Measurements from ENCODE around the gene R3HDML. TPM values are rescaled to one million over a fixed set of nuclear protein-coding genes. Genes with fewer than 3 reads are reported as not detected.

R3HDML gene
- total and polyA plus RNA-seq, 2 of the 13 experiments (the other 11 are each of a cell fraction or from before 2014, with no cell fraction given), result not detected

DNA sequence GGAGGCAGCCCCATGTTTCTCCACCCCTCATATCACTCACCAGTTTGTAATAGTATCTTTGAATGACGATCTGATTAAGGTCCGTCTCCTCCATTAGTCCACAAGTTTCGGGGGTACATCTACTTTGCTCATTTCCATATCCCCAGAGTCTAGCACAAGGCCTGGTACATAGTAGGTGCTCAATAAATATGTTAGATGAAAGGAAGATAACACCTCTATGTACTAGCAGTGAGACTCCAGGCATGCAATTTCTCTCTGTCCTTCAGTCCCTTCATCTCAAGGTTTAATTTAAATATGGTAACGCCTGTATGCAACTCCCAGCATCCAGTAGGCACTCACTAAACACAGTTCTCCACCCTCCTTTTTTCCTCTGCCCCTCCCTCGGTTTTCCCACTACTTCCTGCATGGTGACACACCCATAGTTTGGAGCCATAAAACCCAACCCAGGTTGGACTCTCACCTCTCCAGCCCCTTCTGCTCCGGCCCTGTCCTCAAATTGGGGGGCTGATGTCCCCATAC is 18.2 kb downstream of the R3HDML start (continued):
- TF ChIP-seq, protein P1, sequence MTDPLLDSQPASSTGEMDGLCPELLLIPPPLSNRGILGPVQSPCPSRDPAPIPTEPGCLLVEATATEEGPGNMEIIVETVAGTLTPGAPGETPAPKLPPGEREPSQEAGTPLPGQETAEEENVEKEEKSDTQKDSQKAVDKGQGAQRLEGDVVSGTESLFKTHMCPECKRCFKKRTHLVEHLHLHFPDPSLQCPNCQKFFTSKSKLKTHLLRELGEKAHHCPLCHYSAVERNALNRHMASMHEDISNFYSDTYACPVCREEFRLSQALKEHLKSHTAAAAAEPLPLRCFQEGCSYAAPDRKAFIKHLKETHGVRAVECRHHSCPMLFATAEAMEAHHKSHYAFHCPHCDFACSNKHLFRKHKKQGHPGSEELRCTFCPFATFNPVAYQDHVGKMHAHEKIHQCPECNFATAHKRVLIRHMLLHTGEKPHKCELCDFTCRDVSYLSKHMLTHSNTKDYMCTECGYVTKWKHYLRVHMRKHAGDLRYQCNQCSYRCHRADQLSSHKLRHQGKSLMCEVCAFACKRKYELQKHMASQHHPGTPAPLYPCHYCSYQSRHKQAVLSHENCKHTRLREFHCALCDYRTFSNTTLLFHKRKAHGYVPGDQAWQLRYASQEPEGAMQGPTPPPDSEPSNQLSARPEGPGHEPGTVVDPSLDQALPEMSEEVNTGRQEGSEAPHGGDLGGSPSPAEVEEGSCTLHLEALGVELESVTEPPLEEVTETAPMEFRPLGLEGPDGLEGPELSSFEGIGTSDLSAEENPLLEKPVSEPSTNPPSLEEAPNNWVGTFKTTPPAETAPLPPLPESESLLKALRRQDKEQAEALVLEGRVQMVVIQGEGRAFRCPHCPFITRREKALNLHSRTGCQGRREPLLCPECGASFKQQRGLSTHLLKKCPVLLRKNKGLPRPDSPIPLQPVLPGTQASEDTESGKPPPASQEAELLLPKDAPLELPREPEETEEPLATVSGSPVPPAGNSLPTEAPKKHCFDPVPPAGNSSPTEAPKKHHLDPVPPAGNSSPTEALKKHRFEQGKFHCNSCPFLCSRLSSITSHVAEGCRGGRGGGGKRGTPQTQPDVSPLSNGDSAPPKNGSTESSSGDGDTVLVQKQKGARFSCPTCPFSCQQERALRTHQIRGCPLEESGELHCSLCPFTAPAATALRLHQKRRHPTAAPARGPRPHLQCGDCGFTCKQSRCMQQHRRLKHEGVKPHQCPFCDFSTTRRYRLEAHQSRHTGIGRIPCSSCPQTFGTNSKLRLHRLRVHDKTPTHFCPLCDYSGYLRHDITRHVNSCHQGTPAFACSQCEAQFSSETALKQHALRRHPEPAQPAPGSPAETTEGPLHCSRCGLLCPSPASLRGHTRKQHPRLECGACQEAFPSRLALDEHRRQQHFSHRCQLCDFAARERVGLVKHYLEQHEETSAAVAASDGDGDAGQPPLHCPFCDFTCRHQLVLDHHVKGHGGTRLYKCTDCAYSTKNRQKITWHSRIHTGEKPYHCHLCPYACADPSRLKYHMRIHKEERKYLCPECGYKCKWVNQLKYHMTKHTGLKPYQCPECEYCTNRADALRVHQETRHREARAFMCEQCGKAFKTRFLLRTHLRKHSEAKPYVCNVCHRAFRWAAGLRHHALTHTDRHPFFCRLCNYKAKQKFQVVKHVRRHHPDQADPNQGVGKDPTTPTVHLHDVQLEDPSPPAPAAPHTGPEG (CRISPR knock-in tag; IDR thresholded peaks at IDR 0.05), result 0 out of 2 replicates have a peak, but pooled peaks have one; percentile 2
- TF ChIP-seq TP53 (CRISPR knock-in tag; conservative IDR thresholded peaks at IDR 0.05) (no peak), TEAD3 (CRISPR knock-in tag; optimal IDR thresholded peaks at IDR 0.05; ENCODE audit: borderline replicate concordance) (peak; percentile 19), FLYWCH1 (CRISPR knock-in tag; IDR thresholded peaks at IDR 0.05) (no peak), ZNF224 (CRISPR knock-in tag; IDR thresholded peaks at IDR 0.05) (no peak), ARHGAP35 (CRISPR knock-in tag; IDR thresholded peaks at IDR 0.05; ENCODE audit: borderline replicate concordance) (0 out of 2 replicates have a peak, but pooled peaks have one; percentile 5), SOX13 (IDR thresholded peaks at IDR 0.05) (no peak), SOX13 (CRISPR knock-in tag; conservative IDR thresholded peaks at IDR 0.05 in 1 of 2, IDR thresholded peaks at IDR 0.05 in 1 of 2) (no peak), ZNF530 (CRISPR knock-in tag; IDR thresholded peaks at IDR 0.05; ENCODE audit: low read depth) (no peak), HNF1A (IDR thresholded peaks at IDR 0.05; ENCODE audit: low read depth) (no peak), HNF1A (CRISPR knock-in tag; IDR thresholded peaks at IDR 0.05; ENCODE audit: borderline replicate concordance) (no peak), ELF1 (CRISPR knock-in tag; IDR thresholded peaks at IDR 0.05) (0 out of 2 replicates have a peak, but pooled peaks have one; percentile 53), ZKSCAN1 (IDR thresholded peaks at IDR 0.05; ENCODE audit: low read length) (peak; percentile 90), PRMT3 (CRISPR knock-in tag; IDR thresholded peaks at IDR 0.05; ENCODE audit: borderline replicate concordance, low read depth) (no peak)
- TF ChIP-seq, protein P2, sequence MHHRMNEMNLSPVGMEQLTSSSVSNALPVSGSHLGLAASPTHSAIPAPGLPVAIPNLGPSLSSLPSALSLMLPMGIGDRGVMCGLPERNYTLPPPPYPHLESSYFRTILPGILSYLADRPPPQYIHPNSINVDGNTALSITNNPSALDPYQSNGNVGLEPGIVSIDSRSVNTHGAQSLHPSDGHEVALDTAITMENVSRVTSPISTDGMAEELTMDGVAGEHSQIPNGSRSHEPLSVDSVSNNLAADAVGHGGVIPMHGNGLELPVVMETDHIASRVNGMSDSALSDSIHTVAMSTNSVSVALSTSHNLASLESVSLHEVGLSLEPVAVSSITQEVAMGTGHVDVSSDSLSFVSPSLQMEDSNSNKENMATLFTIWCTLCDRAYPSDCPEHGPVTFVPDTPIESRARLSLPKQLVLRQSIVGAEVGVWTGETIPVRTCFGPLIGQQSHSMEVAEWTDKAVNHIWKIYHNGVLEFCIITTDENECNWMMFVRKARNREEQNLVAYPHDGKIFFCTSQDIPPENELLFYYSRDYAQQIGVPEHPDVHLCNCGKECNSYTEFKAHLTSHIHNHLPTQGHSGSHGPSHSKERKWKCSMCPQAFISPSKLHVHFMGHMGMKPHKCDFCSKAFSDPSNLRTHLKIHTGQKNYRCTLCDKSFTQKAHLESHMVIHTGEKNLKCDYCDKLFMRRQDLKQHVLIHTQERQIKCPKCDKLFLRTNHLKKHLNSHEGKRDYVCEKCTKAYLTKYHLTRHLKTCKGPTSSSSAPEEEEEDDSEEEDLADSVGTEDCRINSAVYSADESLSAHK (CRISPR knock-in tag; IDR thresholded peaks at IDR 0.05; ENCODE audit: borderline replicate concordance), result no peak
- TF ChIP-seq, protein P3, sequence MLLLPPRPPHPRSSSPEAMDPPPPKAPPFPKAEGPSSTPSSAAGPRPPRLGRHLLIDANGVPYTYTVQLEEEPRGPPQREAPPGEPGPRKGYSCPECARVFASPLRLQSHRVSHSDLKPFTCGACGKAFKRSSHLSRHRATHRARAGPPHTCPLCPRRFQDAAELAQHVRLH (CRISPR knock-in tag; IDR thresholded peaks at IDR 0.05; ENCODE audit: borderline replicate concordance, low read depth), result no peak
- TF ChIP-seq, protein P4, sequence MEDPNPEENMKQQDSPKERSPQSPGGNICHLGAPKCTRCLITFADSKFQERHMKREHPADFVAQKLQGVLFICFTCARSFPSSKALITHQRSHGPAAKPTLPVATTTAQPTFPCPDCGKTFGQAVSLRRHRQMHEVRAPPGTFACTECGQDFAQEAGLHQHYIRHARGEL (CRISPR knock-in tag; IDR thresholded peaks at IDR 0.05), result peak; percentile 50; the same call in 1 of the 2 replicates

All from HepG2 (cell line).